HepG2 (cell line): ENCODE measurements around the gene RNU2-63P. TPM values are rescaled to one million over a fixed set of nuclear protein-coding genes. Genes with fewer than 3 reads are reported as not detected.

Experiments used
- CCAR2 ChIP-seq: fragments of 200-400 bp; formaldehyde crosslinking; optimal IDR thresholded peaks from 2 replicates; pipeline ENCODE3; 2018; ENCODE audit warnings: low read depth, mild to moderate bottlenecking, low read length, moderate library complexity
- HIVEP1 ChIP-seq: sonication (generic); formaldehyde crosslinking; IDR thresholded peaks from 2 replicates; pipeline ENCODE4 v1.4.0; 2020; ENCODE audit warnings: mild to moderate bottlenecking, missing genetic modification reagents
- KLF12 ChIP-seq: sonication (generic); formaldehyde crosslinking; IDR thresholded peaks from 2 replicates; pipeline ENCODE4 v1.4.0; 2020; ENCODE audit warnings: missing genetic modification reagents, borderline replicate concordance
- SNAI1 ChIP-seq: sonication (generic); formaldehyde crosslinking; IDR thresholded peaks from 2 replicates; pipeline ENCODE4 v1.5.0; 2020; ENCODE audit warnings: mild to moderate bottlenecking, missing genetic modification reagents, borderline replicate concordance
- SP4 ChIP-seq: sonication (generic); formaldehyde crosslinking; IDR thresholded peaks from 2 replicates; pipeline ENCODE4 v1.8.1; 2023; ENCODE audit warnings: mild to moderate bottlenecking, missing genetic modification reagents
- TEF ChIP-seq: sonication (generic); formaldehyde crosslinking; IDR thresholded peaks from 2 replicates; pipeline ENCODE4 v1.5.0; 2020; ENCODE audit warnings: missing genetic modification reagents
- ZIK1 ChIP-seq: sonication (generic); formaldehyde crosslinking; IDR thresholded peaks from 2 replicates; pipeline ENCODE4 v1.5.0; 2020; ENCODE audit warnings: mild to moderate bottlenecking, low read depth, missing genetic modification reagents, borderline replicate concordance
- ZNF280B ChIP-seq: sonication (generic); formaldehyde crosslinking; IDR thresholded peaks from 2 replicates; pipeline ENCODE4 v1.5.0; 2020; ENCODE audit warnings: missing genetic modification reagents, mild to moderate bottlenecking, borderline replicate concordance
- ZNF318 ChIP-seq: sonication (generic); formaldehyde crosslinking; IDR thresholded peaks from 2 replicates; pipeline ENCODE4 v1.4.0; 2020; ENCODE audit warnings: mild to moderate bottlenecking, missing genetic modification reagents
- ZNF441 ChIP-seq: sonication (generic); formaldehyde crosslinking; IDR thresholded peaks from 2 replicates; pipeline ENCODE4 v1.7.0; 2021; ENCODE audit warnings: missing genetic modification reagents, borderline replicate concordance
- ZNF562 ChIP-seq: sonication (generic); formaldehyde crosslinking; IDR thresholded peaks from 2 replicates; pipeline ENCODE4 v1.8.0; 2022; ENCODE audit warnings: missing genetic modification reagents, borderline replicate concordance
- polyA plus RNA-seq, 8 experiments: library from polyadenylated mRNA; depleted of rRNA in 3 of 8; stranded (reverse) in 7 of 8; unstranded in 1 of 8; fragments of >200 nt; fragmentation: Illumina TruSeq in 4 of 8; extraction: Trizol in 4 of 8; gene quantifications; 2 replicates each; pipeline versions ENCODE4 v1.2.1 to v1.2.3, GENCODE V29; 2011 to 2016; ENCODE audit warnings: low read depth in 4 of 8, missing spikeins in 1 of 8, mixed read lengths in 1 of 8; ENCODE audit not compliant: insufficient read depth in 1 of 8
- total RNA-seq, 5 experiments: library from RNA; depleted of rRNA; stranded (reverse); fragments of >200 nt; fragmentation: Illumina TruSeq; extraction: Trizol; gene quantifications; 2 replicates each; pipeline ENCODE4 v1.2.3, GENCODE V29; 2016; ENCODE audit warnings: low read depth in 1 of 5
- TF ChIP-seq, protein P1 (sequence below): sonication (generic); formaldehyde crosslinking; IDR thresholded peaks from 2 replicates; pipeline ENCODE4 v1.4.0; 2020; ENCODE audit warnings: missing genetic modification reagents

The RNU2-63P gene
- total and polyA plus RNA-seq, 2 of the 13 experiments (the other 11 are each of a cell fraction or from before 2014, with no cell fraction given): 6.8 TPM; not detected in 1

- TF ChIP-seq ZNF318 (CRISPR knock-in tag): 0 out of 2 replicates have a peak, but pooled peaks have one; percentile 60
- TF ChIP-seq KLF12 (CRISPR knock-in tag): peak; percentile 42
- TF ChIP-seq SNAI1: 0 out of 2 replicates have a peak, but pooled peaks have one; percentile 58
- TF ChIP-seq ZNF280B (CRISPR knock-in tag): no peak
- TF ChIP-seq CCAR2: no peak
- 0 out of 2 replicates have a peak, but pooled peaks have one; percentile 19 for TF ChIP-seq ZNF562
- TF ChIP-seq ZNF441 (CRISPR knock-in tag): peak; percentile 7; the same call in 1 of the 2 replicates
- TF ChIP-seq, protein P1, sequence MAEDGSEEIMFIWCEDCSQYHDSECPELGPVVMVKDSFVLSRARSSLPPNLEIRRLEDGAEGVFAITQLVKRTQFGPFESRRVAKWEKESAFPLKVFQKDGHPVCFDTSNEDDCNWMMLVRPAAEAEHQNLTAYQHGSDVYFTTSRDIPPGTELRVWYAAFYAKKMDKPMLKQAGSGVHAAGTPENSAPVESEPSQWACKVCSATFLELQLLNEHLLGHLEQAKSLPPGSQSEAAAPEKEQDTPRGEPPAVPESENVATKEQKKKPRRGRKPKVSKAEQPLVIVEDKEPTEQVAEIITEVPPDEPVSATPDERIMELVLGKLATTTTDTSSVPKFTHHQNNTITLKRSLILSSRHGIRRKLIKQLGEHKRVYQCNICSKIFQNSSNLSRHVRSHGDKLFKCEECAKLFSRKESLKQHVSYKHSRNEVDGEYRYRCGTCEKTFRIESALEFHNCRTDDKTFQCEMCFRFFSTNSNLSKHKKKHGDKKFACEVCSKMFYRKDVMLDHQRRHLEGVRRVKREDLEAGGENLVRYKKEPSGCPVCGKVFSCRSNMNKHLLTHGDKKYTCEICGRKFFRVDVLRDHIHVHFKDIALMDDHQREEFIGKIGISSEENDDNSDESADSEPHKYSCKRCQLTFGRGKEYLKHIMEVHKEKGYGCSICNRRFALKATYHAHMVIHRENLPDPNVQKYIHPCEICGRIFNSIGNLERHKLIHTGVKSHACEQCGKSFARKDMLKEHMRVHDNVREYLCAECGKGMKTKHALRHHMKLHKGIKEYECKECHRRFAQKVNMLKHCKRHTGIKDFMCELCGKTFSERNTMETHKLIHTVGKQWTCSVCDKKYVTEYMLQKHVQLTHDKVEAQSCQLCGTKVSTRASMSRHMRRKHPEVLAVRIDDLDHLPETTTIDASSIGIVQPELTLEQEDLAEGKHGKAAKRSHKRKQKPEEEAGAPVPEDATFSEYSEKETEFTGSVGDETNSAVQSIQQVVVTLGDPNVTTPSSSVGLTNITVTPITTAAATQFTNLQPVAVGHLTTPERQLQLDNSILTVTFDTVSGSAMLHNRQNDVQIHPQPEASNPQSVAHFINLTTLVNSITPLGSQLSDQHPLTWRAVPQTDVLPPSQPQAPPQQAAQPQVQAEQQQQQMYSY (CRISPR knock-in tag): 0 out of 2 replicates have a peak, but pooled peaks have one; percentile 28
- peak; percentile 80 for TF ChIP-seq SP4 (CRISPR knock-in tag)
- TF ChIP-seq HIVEP1 (CRISPR knock-in tag): 0 out of 2 replicates have a peak, but pooled peaks have one; percentile 45
- TF ChIP-seq TEF (CRISPR knock-in tag): no peak; the same call in 1 of the 2 replicates
- peak; percentile 41; the same call in 1 of the 2 replicates for TF ChIP-seq ZIK1 (CRISPR knock-in tag)
Observed at GRCh38 chr2:88016086-88016959, at the start of gene RNU2-63P (continued).
